WTC11 (cell line): ENCODE data around the gene TMEM40. TPM values are rescaled to one million over a fixed set of nuclear protein-coding genes. Genes with fewer than 3 reads are reported as not detected.

Source experiments
- ATAC-seq: fragments of 200-7000 bp; cut with Tn5 transposase; 2 replicates; pipeline ENCODE4 v1.10.0; 2021; ENCODE audit warnings: mild to moderate bottlenecking, moderate library complexity
- CTCF ChIA-PET: fragments of 300-600 bp; sonication (Branson Sonifier 250); formaldehyde crosslinking; loops from one replicate; lab custom pipeline; 2021; ENCODE audit warnings: antibody characterized with exemption; lab: Charles Lee
- POLR2A ChIA-PET: fragments of 350-600 bp; sonication (Branson Sonifier 250); formaldehyde crosslinking; loops from one replicate; lab custom pipeline; 2021; ENCODE audit warnings: antibody characterized with exemption; lab: Charles Lee
- DNase-seq: peaks from one replicate; pipeline ENCODE4 v3.0.0; 2021; ENCODE audit warnings: low spot score
- H3K27ac Mint-ChIP-seq: 2 replicates; pipeline ENCODE4 v1.8.0; 2021; ENCODE audit warnings: mixed read lengths
- H3K27me3 Mint-ChIP-seq: 2 replicates; pipeline ENCODE4 v1.8.0; 2021; ENCODE audit warnings: low read depth, mild to moderate bottlenecking, moderate library complexity, mixed read lengths
- H3K36me3 Mint-ChIP-seq: 2 replicates; pipeline ENCODE4 v1.8.0; 2021; ENCODE audit warnings: mixed read lengths
- H3K4me1 Mint-ChIP-seq: 2 replicates; pipeline ENCODE4 v1.8.0; 2022; ENCODE audit warnings: mixed read lengths
- H3K4me3 Mint-ChIP-seq: 2 replicates; pipeline ENCODE4 v1.8.0; 2021; ENCODE audit warnings: mild to moderate bottlenecking, moderate library complexity, mixed read lengths
- H3K9me3 Mint-ChIP-seq: 2 replicates; pipeline ENCODE4 v1.8.0; 2021; ENCODE audit warnings: mixed read lengths
- ATF1 ChIP-seq: sonication (generic); formaldehyde crosslinking; IDR thresholded peaks from 2 replicates; pipeline ENCODE4 v1.8.1; 2023; ENCODE audit warnings: mild to moderate bottlenecking, moderate library complexity, missing genetic modification reagents
- CREB1 ChIP-seq: sonication (generic); formaldehyde crosslinking; IDR thresholded peaks from 2 replicates; pipeline ENCODE4 v1.8.0; 2023; ENCODE audit warnings: mild to moderate bottlenecking, missing genetic modification reagents
- CREM ChIP-seq: sonication (generic); formaldehyde crosslinking; IDR thresholded peaks from 2 replicates; pipeline ENCODE4 v1.8.1; 2022; ENCODE audit warnings: mild to moderate bottlenecking, missing genetic modification reagents, moderate library complexity
- GABPB1 ChIP-seq: sonication (generic); formaldehyde crosslinking; IDR thresholded peaks from 2 replicates; pipeline ENCODE4 v1.8.1; 2023; ENCODE audit warnings: mild to moderate bottlenecking, missing genetic modification reagents
- JUN ChIP-seq: sonication (generic); formaldehyde crosslinking; IDR thresholded peaks from 2 replicates; pipeline ENCODE4 v1.8.0; 2023; ENCODE audit warnings: mild to moderate bottlenecking, missing genetic modification reagents
- RORB ChIP-seq: fragments of 250-450 bp; sonication (Bioruptor Pico); IDR thresholded peaks from 2 replicates; pipeline ENCODE4 v1.9.0; 2021; ENCODE audit warnings: mild to moderate bottlenecking
- SMAD3 ChIP-seq: sonication (generic); formaldehyde crosslinking; IDR thresholded peaks from 2 replicates; pipeline ENCODE4 v1.8.0; 2022; ENCODE audit warnings: missing genetic modification reagents, mild to moderate bottlenecking, borderline replicate concordance
- TP53 ChIP-seq: sonication (generic); formaldehyde crosslinking; IDR thresholded peaks from 2 replicates; pipeline ENCODE4 v1.8.1; 2023; ENCODE audit warnings: mild to moderate bottlenecking, missing genetic modification reagents
- ZNF121 ChIP-seq: sonication (generic); formaldehyde crosslinking; IDR thresholded peaks from 2 replicates; pipeline ENCODE4 v1.8.0; 2023; ENCODE audit warnings: missing genetic modification reagents
- ZNF396 ChIP-seq: fragments of 250-450 bp; sonication (Bioruptor Pico); IDR thresholded peaks from 2 replicates; pipeline ENCODE4 v1.8.0; 2021; ENCODE audit warnings: mild to moderate bottlenecking, moderate library complexity, borderline replicate concordance
- total RNA-seq: library from RNA; stranded (reverse); gene quantifications from 3 replicates; pipeline ENCODE4 v1.2.3, GENCODE V29; 2021
- TF ChIP-seq, protein P1 (sequence below): sonication (generic); formaldehyde crosslinking; IDR thresholded peaks from 2 replicates; pipeline ENCODE4 v1.8.0; 2022; ENCODE audit warnings: mild to moderate bottlenecking, missing genetic modification reagents
- TF ChIP-seq, protein P2 (sequence below): sonication (generic); formaldehyde crosslinking; IDR thresholded peaks from 2 replicates; pipeline ENCODE4 v1.8.1; 2022; ENCODE audit warnings: mild to moderate bottlenecking, missing genetic modification reagents, moderate library complexity, borderline replicate concordance
- TF ChIP-seq, protein P3 (sequence below): sonication (generic); formaldehyde crosslinking; IDR thresholded peaks from 2 replicates; pipeline ENCODE4 v1.8.1; 2022; ENCODE audit warnings: missing genetic modification reagents, borderline replicate concordance
- TF ChIP-seq, protein P4 (sequence below): fragments of 250-450 bp; sonication (Bioruptor Pico); IDR thresholded peaks from 2 replicates; pipeline ENCODE4 v1.9.0; 2021; ENCODE audit warnings: mild to moderate bottlenecking, borderline replicate concordance
- TF ChIP-seq, protein P5 (sequence below): fragments of 250-450 bp; sonication (Bioruptor Pico); IDR thresholded peaks from 2 replicates; pipeline ENCODE4 v1.9.0; 2021; ENCODE audit warnings: mild to moderate bottlenecking
- TF ChIP-seq, protein P6 (sequence below): fragments of 250-450 bp; sonication (Bioruptor Pico); conservative IDR thresholded peaks from 2 replicates; pipeline ENCODE4 v1.9.0; 2021; ENCODE audit warnings: mild to moderate bottlenecking
- TF ChIP-seq, protein P7 (sequence below): fragments of 250-450 bp; sonication (Bioruptor Pico); IDR thresholded peaks from 2 replicates; pipeline ENCODE4 v2.1.2; 2022; ENCODE audit warnings: mild to moderate bottlenecking, moderate library complexity
- TF ChIP-seq, protein P8 (sequence below): sonication (generic); formaldehyde crosslinking; IDR thresholded peaks from 2 replicates; pipeline ENCODE4 v1.8.1; 2023; ENCODE audit warnings: mild to moderate bottlenecking, missing genetic modification reagents, borderline replicate concordance

TMEM40 gene
- total RNA-seq, 1 experiment from 2014 or later = 0.17 TPM

DNA sequence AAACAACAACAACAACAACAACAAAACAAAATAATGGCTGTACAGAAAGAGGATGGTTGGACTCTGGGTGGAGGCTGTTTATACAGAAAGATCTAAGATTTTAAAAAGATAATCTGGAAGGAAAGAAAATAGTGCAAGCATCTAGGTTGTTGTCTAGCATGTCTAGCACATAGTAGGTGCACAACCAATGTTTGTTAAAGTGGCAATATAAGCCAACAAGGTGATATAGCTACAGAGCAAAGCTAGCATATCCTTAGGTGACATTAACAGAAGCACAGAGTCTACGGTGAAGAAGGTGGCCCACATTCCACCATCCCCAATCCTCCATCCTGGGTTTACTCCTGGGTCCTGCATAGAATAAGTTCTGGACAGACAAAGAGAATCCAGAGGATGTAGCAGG is 4.7 kb downstream of the TMEM40 start (continued):
- no peak for TF ChIP-seq JUN
- TF ChIP-seq ATF1 (CRISPR knock-in tag) = no peak
- no peak for TF ChIP-seq SMAD3 (CRISPR knock-in tag)
- no peak for TF ChIP-seq ZNF396 (CRISPR knock-in tag)
- TF ChIP-seq, protein P1, sequence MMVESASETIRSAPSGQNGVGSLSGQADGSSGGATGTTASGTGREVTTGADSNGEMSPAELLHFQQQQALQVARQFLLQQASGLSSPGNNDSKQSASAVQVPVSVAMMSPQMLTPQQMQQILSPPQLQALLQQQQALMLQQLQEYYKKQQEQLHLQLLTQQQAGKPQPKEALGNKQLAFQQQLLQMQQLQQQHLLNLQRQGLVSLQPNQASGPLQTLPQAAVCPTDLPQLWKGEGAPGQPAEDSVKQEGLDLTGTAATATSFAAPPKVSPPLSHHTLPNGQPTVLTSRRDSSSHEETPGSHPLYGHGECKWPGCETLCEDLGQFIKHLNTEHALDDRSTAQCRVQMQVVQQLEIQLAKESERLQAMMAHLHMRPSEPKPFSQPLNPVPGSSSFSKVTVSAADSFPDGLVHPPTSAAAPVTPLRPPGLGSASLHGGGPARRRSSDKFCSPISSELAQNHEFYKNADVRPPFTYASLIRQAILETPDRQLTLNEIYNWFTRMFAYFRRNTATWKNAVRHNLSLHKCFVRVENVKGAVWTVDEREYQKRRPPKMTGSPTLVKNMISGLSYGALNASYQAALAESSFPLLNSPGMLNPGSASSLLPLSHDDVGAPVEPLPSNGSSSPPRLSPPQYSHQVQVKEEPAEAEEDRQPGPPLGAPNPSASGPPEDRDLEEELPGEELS (CRISPR knock-in tag) = no peak
- TF ChIP-seq, protein P2, sequence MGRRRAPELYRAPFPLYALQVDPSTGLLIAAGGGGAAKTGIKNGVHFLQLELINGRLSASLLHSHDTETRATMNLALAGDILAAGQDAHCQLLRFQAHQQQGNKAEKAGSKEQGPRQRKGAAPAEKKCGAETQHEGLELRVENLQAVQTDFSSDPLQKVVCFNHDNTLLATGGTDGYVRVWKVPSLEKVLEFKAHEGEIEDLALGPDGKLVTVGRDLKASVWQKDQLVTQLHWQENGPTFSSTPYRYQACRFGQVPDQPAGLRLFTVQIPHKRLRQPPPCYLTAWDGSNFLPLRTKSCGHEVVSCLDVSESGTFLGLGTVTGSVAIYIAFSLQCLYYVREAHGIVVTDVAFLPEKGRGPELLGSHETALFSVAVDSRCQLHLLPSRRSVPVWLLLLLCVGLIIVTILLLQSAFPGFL = no peak
- TF ChIP-seq, protein P3, sequence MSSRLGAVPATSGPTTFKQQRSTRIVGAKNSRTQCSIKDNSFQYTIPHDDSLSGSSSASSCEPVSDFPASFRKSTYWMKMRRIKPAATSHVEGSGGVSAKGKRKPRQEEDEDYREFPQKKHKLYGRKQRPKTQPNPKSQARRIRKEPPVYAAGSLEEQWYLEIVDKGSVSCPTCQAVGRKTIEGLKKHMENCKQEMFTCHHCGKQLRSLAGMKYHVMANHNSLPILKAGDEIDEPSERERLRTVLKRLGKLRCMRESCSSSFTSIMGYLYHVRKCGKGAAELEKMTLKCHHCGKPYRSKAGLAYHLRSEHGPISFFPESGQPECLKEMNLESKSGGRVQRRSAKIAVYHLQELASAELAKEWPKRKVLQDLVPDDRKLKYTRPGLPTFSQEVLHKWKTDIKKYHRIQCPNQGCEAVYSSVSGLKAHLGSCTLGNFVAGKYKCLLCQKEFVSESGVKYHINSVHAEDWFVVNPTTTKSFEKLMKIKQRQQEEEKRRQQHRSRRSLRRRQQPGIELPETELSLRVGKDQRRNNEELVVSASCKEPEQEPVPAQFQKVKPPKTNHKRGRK (CRISPR knock-in tag) = no peak
- TF ChIP-seq CREM = no peak
- TF ChIP-seq RORB (CRISPR knock-in tag) = no peak

DNA sequence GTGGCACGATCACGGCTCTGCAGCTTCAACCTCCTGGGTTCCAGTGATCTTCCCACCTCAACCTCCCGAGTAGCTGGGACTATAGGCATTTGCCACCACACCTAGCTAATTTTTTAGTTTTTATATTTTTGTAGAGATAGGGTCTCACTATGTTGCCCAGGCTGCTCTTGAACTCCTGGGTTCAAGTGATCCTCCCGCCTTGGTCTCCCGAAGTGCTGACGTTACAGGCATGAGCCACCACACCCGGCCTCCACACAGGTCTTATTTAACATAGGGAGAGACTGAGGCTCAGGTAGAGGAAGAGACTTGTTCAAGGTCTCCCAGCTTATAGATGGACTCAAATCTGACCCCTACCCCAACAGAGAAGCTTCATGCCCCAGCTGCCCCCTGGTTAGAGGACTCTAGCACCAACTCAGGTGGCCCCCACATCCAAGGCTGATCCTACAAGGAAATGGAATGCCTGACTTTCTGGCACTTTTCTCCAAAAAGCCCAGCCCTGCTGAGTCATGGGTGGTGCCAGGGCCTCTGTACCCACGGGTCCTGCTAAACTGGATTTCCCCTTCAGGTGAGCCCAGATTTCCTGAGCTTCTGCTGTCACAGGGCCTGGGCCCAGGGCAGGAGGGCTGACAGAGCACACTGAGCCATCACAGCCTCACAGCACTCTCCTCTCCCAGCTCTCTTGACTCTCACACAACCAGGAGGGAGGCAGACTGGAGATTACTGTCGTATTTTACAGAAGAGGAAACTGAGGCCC is 5.6 kb downstream of the TMEM40 start:
- Mint-ChIP-seq H3K36me3 (no peaks in the 10 kb centered on the region), H3K9me3 (no peaks in the 10 kb centered on the region), H3K4me3 (no peak overlapping the region), H3K27me3 (no peaks in the 10 kb centered on the region; the same call in 1 of the 2 replicates), H3K4me1 (peaks cover 2% of the 10 kb centered on the region; the same call in 1 of the 2 replicates), H3K27ac (no peak overlapping the region)
- POLR2A ChIA-PET = interaction anchor here (0.7 kb wide), 1 partner anchor 324 kb away, joined by 3 read pairs; no protein-coding TSS in a partner anchor
- no peak for ATAC-seq
- CTCF ChIA-PET = interaction anchor here (1.2 to 1.5 kb wide), 2 partner anchors 70 to 619 kb away, joined by 3 read pairs; no protein-coding TSS in a partner anchor
- DNase-seq = no peak
- TF ChIP-seq CREB1 (CRISPR knock-in tag) = no peak
- TF ChIP-seq, protein P4, sequence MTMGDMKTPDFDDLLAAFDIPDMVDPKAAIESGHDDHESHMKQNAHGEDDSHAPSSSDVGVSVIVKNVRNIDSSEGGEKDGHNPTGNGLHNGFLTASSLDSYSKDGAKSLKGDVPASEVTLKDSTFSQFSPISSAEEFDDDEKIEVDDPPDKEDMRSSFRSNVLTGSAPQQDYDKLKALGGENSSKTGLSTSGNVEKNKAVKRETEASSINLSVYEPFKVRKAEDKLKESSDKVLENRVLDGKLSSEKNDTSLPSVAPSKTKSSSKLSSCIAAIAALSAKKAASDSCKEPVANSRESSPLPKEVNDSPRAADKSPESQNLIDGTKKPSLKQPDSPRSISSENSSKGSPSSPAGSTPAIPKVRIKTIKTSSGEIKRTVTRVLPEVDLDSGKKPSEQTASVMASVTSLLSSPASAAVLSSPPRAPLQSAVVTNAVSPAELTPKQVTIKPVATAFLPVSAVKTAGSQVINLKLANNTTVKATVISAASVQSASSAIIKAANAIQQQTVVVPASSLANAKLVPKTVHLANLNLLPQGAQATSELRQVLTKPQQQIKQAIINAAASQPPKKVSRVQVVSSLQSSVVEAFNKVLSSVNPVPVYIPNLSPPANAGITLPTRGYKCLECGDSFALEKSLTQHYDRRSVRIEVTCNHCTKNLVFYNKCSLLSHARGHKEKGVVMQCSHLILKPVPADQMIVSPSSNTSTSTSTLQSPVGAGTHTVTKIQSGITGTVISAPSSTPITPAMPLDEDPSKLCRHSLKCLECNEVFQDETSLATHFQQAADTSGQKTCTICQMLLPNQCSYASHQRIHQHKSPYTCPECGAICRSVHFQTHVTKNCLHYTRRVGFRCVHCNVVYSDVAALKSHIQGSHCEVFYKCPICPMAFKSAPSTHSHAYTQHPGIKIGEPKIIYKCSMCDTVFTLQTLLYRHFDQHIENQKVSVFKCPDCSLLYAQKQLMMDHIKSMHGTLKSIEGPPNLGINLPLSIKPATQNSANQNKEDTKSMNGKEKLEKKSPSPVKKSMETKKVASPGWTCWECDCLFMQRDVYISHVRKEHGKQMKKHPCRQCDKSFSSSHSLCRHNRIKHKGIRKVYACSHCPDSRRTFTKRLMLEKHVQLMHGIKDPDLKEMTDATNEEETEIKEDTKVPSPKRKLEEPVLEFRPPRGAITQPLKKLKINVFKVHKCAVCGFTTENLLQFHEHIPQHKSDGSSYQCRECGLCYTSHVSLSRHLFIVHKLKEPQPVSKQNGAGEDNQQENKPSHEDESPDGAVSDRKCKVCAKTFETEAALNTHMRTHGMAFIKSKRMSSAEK (CRISPR knock-in tag) = no peak
- TF ChIP-seq GABPB1 (CRISPR knock-in tag) = no peak
- TF ChIP-seq, protein P5, sequence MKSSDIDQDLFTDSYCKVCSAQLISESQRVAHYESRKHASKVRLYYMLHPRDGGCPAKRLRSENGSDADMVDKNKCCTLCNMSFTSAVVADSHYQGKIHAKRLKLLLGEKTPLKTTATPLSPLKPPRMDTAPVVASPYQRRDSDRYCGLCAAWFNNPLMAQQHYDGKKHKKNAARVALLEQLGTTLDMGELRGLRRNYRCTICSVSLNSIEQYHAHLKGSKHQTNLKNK (CRISPR knock-in tag) = no peak
- TF ChIP-seq, protein P6, sequence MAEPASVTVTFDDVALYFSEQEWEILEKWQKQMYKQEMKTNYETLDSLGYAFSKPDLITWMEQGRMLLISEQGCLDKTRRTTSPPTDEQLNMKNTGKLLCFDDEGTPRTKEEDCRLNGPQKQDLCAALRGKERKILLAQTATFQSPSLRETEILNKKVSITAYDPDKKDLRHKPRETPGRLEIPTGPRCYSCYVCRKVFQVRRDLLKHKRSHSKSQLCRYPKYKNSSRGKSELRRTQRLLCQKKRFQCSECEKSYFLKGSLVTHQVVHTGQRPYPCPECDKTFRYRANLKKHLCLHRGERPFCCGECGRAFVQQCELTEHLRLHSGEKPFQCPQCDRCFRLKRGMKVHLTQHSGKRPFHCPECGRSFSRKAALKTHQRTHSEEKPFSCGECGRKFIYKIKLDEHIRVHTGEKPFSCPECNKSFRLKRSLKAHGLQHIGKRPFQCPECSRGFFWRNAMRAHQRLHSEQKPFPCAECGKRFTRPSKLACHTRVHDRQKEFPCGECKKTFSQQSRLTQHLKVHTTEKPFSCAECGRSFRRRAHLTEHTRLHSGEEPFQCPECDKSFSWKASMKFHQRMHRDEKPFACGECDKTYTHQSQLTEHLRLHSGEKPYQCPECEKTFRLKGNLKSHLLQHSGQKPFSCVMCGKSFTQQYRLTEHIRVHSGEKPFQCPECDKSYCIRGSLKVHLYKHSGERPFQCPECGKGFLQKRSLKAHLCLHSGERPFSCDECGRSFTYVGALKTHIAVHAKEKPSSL = no peak
- TF ChIP-seq, protein P7, sequence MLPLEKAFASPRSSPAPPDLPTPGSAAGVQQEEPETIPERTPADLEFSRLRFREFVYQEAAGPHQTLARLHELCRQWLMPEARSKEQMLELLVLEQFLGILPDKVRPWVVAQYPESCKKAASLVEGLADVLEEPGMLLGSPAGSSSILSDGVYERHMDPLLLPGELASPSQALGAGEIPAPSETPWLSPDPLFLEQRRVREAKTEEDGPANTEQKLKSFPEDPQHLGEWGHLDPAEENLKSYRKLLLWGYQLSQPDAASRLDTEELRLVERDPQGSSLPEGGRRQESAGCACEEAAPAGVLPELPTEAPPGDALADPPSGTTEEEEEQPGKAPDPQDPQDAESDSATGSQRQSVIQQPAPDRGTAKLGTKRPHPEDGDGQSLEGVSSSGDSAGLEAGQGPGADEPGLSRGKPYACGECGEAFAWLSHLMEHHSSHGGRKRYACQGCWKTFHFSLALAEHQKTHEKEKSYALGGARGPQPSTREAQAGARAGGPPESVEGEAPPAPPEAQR (CRISPR knock-in tag) = no peak
- TF ChIP-seq, protein P8, sequence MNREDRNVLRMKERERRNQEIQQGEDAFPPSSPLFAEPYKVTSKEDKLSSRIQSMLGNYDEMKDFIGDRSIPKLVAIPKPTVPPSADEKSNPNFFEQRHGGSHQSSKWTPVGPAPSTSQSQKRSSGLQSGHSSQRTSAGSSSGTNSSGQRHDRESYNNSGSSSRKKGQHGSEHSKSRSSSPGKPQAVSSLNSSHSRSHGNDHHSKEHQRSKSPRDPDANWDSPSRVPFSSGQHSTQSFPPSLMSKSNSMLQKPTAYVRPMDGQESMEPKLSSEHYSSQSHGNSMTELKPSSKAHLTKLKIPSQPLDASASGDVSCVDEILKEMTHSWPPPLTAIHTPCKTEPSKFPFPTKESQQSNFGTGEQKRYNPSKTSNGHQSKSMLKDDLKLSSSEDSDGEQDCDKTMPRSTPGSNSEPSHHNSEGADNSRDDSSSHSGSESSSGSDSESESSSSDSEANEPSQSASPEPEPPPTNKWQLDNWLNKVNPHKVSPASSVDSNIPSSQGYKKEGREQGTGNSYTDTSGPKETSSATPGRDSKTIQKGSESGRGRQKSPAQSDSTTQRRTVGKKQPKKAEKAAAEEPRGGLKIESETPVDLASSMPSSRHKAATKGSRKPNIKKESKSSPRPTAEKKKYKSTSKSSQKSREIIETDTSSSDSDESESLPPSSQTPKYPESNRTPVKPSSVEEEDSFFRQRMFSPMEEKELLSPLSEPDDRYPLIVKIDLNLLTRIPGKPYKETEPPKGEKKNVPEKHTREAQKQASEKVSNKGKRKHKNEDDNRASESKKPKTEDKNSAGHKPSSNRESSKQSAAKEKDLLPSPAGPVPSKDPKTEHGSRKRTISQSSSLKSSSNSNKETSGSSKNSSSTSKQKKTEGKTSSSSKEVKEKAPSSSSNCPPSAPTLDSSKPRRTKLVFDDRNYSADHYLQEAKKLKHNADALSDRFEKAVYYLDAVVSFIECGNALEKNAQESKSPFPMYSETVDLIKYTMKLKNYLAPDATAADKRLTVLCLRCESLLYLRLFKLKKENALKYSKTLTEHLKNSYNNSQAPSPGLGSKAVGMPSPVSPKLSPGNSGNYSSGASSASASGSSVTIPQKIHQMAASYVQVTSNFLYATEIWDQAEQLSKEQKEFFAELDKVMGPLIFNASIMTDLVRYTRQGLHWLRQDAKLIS (CRISPR knock-in tag) = no peak
- no peak for TF ChIP-seq ZNF121 (CRISPR knock-in tag)
- TF ChIP-seq TP53 = no peak
